22Rv1 (cell line): Measurements from ENCODE around the gene SEC14L5.

Experiments
- ZFX ChIP-seq: fragments of 450-650 bp; IDR thresholded peaks from 2 replicates; pipeline ENCODE4 v1.6.1; 2017; ENCODE audit warnings: antibody characterized with exemption, borderline replicate concordance
- TF ChIP-seq, protein P1 (sequence below): fragments of 450-650 bp; IDR thresholded peaks from 2 replicates; pipeline ENCODE4 v1.5.1; 2017; ENCODE audit warnings: mild to moderate bottlenecking

DNA sequence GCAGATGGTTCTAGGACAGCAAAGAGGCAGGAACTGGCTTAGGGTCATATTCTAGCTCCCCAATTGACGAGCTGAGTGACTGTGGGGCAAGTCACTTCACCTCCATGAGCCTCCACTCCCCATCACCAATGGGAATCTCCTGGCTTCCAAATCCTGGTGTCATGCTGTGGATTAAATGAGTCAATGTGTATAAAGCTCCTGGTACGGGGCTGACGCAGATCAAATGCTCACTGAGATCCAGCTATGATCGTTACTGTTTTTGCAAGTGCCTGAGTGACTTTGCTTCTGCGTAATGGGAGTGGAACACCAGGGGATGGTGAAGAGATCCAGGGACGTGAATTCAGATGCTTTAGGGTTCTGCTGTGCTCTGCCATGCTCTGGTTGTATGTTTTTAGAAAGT is 2.4 kb downstream of the SEC14L5 start:
- TF ChIP-seq, protein P1, sequence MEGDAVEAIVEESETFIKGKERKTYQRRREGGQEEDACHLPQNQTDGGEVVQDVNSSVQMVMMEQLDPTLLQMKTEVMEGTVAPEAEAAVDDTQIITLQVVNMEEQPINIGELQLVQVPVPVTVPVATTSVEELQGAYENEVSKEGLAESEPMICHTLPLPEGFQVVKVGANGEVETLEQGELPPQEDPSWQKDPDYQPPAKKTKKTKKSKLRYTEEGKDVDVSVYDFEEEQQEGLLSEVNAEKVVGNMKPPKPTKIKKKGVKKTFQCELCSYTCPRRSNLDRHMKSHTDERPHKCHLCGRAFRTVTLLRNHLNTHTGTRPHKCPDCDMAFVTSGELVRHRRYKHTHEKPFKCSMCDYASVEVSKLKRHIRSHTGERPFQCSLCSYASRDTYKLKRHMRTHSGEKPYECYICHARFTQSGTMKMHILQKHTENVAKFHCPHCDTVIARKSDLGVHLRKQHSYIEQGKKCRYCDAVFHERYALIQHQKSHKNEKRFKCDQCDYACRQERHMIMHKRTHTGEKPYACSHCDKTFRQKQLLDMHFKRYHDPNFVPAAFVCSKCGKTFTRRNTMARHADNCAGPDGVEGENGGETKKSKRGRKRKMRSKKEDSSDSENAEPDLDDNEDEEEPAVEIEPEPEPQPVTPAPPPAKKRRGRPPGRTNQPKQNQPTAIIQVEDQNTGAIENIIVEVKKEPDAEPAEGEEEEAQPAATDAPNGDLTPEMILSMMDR = no peak
- TF ChIP-seq ZFX = no peak
